ENCODE measurements around the gene RAB12. TPM values are rescaled to one million over a fixed set of nuclear protein-coding genes. Genes with fewer than 3 reads are reported as not detected.

The RAB12 gene
- total and polyA plus RNA-seq, 2 of the 8 experiments (the other 6 are each of a cell fraction or from before 2014, with no cell fraction given): 19.7 to 45.9 TPM

DNA sequence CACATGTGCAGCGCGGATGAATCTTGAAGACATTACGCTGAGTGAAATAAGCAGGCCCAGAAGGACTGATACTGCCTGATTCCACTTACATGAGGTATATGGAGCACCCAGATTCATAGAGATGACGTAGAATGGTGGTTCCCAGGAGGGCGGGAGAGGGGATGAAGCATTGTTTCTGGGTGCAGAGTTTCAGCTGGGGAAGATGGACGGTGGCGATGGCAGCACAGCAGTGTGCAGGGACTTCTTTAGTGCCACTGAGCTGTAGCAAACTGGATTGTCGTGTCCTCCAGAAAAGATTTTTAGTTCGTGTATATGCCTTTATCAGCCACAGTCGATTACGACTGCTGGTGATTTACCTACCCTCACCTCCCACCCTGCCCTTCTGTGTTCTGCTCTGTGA lies 30.5 kb downstream of the RAB12 start:
- no peak for FAIRE-seq
- no peaks in the 10 kb centered on the region for H4K20me1 ChIP-seq (replicated peaks in 1 of 2; ENCODE audit: control insufficient read depth in 1 of 2, insufficient read depth in 2 of 2, low read length in 2 of 2)
- TF ChIP-seq, protein P1, sequence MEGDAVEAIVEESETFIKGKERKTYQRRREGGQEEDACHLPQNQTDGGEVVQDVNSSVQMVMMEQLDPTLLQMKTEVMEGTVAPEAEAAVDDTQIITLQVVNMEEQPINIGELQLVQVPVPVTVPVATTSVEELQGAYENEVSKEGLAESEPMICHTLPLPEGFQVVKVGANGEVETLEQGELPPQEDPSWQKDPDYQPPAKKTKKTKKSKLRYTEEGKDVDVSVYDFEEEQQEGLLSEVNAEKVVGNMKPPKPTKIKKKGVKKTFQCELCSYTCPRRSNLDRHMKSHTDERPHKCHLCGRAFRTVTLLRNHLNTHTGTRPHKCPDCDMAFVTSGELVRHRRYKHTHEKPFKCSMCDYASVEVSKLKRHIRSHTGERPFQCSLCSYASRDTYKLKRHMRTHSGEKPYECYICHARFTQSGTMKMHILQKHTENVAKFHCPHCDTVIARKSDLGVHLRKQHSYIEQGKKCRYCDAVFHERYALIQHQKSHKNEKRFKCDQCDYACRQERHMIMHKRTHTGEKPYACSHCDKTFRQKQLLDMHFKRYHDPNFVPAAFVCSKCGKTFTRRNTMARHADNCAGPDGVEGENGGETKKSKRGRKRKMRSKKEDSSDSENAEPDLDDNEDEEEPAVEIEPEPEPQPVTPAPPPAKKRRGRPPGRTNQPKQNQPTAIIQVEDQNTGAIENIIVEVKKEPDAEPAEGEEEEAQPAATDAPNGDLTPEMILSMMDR (IDR thresholded peaks at IDR 0.05; ENCODE audit: control extremely low read depth in 1 of 3, insufficient read depth in 1 of 3, low read depth in 1 of 3, low read length in 3 of 3): no peak
- TF ChIP-seq POLR2A (IDR thresholded peaks at IDR 0.05; ENCODE audit: control extremely low read depth in 1 of 2, low read depth in 2 of 2, low read length in 2 of 2) (peak in 1 of 2 experiments; percentile 65; a peak in 1 of 3 replicates), KDM4A (IDR thresholded peaks at IDR 0.05; ENCODE audit: low read depth, low read length, severe bottlenecking) (no peak), RNF2 (IDR thresholded peaks at IDR 0.05; ENCODE audit: borderline replicate concordance, low read depth, low read length, missing control alignments, poor library complexity, severe bottlenecking) (no peak), SRF (IDR thresholded peaks at IDR 0.05; ENCODE audit: low read depth, low read length) (no peak), POLR2AphosphoS5 (IDR thresholded peaks at IDR 0.05; ENCODE audit: low read depth, low read length) (peak; percentile 63), SUZ12 (IDR thresholded peaks at IDR 0.05; ENCODE audit: low read length) (no peak), RAD21 (IDR thresholded peaks at IDR 0.05 in 1 of 2, conservative IDR thresholded peaks at IDR 0.05 in 1 of 2; ENCODE audit: low read depth in 2 of 2, low read length in 2 of 2) (no peak), HDAC6 (IDR thresholded peaks at IDR 0.05; ENCODE audit: low read depth, low read length) (no peak)
- TF ChIP-seq, protein P2, sequence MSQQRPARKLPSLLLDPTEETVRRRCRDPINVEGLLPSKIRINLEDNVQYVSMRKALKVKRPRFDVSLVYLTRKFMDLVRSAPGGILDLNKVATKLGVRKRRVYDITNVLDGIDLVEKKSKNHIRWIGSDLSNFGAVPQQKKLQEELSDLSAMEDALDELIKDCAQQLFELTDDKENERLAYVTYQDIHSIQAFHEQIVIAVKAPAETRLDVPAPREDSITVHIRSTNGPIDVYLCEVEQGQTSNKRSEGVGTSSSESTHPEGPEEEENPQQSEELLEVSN (IDR thresholded peaks at IDR 0.05): no peak

More for the DNA sequence above, 30.5 kb downstream of the RAB12 start:
- Histone ChIP-seq H3K23ac (ENCODE audit: insufficient read length) (no peak overlapping the region), H3K9ac (replicated peaks in 1 of 4; ENCODE audit: extremely low read depth in 1 of 4, low read depth in 3 of 4, low read length in 3 of 4) (no peak overlapping the region), H4K8ac (ENCODE audit: extremely low read depth, insufficient read depth, low read length) (no peak overlapping the region), H3K27ac (ENCODE audit: low read depth, low read length) (no peak overlapping the region), H2BK20ac (ENCODE audit: low read length) (no peak overlapping the region), H3K79me1 (ENCODE audit: low read depth, low read length) (no peaks in the 10 kb centered on the region), H3K14ac (ENCODE audit: insufficient read length) (no peak overlapping the region), H2BK5ac (ENCODE audit: low read depth, low read length) (no peak overlapping the region), H2BK12ac (ENCODE audit: low read depth, low read length) (no peak overlapping the region), H2AK5ac (ENCODE audit: low read depth, low read length) (no peak overlapping the region), H3K4me3 (ENCODE audit: extremely low read depth in 1 of 4, insufficient read depth in 2 of 4, low read depth in 3 of 4, low read length in 4 of 4) (no peak overlapping the region), H2AFZ (ENCODE audit: low read length) (no peak overlapping the region), H3K36me3 (ENCODE audit: control insufficient read depth in 2 of 4, insufficient read depth in 4 of 4, low read length in 3 of 4) (peaks cover 12 to 57% (median 46%) of the 10 kb centered on the region in 4 experiments), H3K4me2 (ENCODE audit: insufficient read depth in 1 of 2, low read depth in 2 of 2, low read length in 2 of 2) (no peak overlapping the region), H3K4ac (replicated peaks; ENCODE audit: insufficient read length, low read depth, low read length) (no peak overlapping the region), H3K18ac (ENCODE audit: extremely low read depth, low read length) (no peak overlapping the region), H3K4me1 (replicated peaks in 1 of 4; ENCODE audit: control insufficient read depth in 3 of 4, insufficient read depth in 4 of 4, low read length in 3 of 4) (peaks cover 0 to 2% (median 0%) of the 10 kb centered on the region in 4 experiments; a peak in 1 of 7 replicates), H3K27me3 (replicated peaks in 1 of 4; ENCODE audit: control insufficient read depth in 3 of 4, extremely low read depth in 1 of 4, insufficient read depth in 3 of 4, low read length in 3 of 4) (no peaks in the 10 kb centered on the region), H3K79me2 (ENCODE audit: control insufficient read depth in 1 of 2, insufficient read depth in 2 of 2, low read length in 2 of 2) (no peaks in the 10 kb centered on the region), H3K56ac (replicated peaks; ENCODE audit: insufficient read length, low read depth, low read length) (no peak overlapping the region), H3K23me2 (ENCODE audit: low read depth, low read length) (no peaks in the 10 kb centered on the region), H4K5ac (ENCODE audit: insufficient read length, low read depth, low read length) (no peak overlapping the region), H3K9me3 (ENCODE audit: insufficient read depth in 2 of 2, low read depth in 1 of 2, low read length in 1 of 2) (no peaks in the 10 kb centered on the region), H2BK120ac (replicated peaks; ENCODE audit: low read depth, low read length) (no peak overlapping the region), H2BK15ac (ENCODE audit: low read length) (no peak overlapping the region), H4K91ac (replicated peaks; ENCODE audit: insufficient read length, low read length) (no peak overlapping the region)
- ChIA-PET POLR2A (ENCODE audit: partially characterized antibody) (interaction anchor here (1.5 to 2.1 kb wide), 3 partner anchors 10 to 24 kb away, joined by 4 to 7 read pairs (median 6); no protein-coding TSS in a partner anchor), CTCF (ENCODE audit: partially characterized antibody) (interaction anchor here (1.3 to 2.1 kb wide), 4 partner anchors 9 to 344 kb away, joined by 4 to 16 read pairs (median 4); partner anchors contain the start of gene RAB12)
- 92% methylated on average over 11 of the region's 11 CpGs; no CpG with 5 or more reads in 1 of the 2 experiments for WGBS, 2 experiments (ENCODE audit: extremely low coverage in 1 of 2, insufficient coverage in 1 of 2, insufficient read length in 1 of 2, insufficient replicate concordance in 2 of 2, low coverage in 1 of 2, low lambda C conversion rate in 2 of 2, missing lambda C conversion rate in 1 of 2)
- no peak for DNase-seq (ENCODE audit: low read depth in 1 of 2, low spot score in 2 of 2)
